DOHH2 (cell line): ENCODE results near the gene VSIG10L.

ENCODE experiments used
- H3F3A ChIP-seq: fragments of 200-600 bp; sonication (generic), shearing (Covaris generic); 2 replicates; pipeline ENCODE4 v1.6.0; 2016; ENCODE audit warnings: antibody characterized with exemption, mild to moderate bottlenecking; ENCODE audit not compliant: control insufficient read depth, insufficient read depth
- H3K27ac ChIP-seq: fragments of 200-600 bp; sonication (generic); 2 replicates; pipeline ENCODE4 v1.5.1; 2014; ENCODE audit warnings: low read depth, mild to moderate bottlenecking, low read length, moderate library complexity
- H3K27me3 ChIP-seq: fragments of 200-600 bp; sonication (generic); 2 replicates; pipeline ENCODE4 v1.6.1; 2014; ENCODE audit warnings: mild to moderate bottlenecking, low read length, mixed read lengths; ENCODE audit not compliant: control insufficient read depth
- H3K36me3 ChIP-seq: fragments of 200-600 bp; sonication (generic); 2 replicates; pipeline ENCODE4 v1.6.1; 2014; ENCODE audit warnings: mild to moderate bottlenecking, low read length, moderate library complexity, mixed read lengths; ENCODE audit not compliant: control insufficient read depth
- H3K4me1 ChIP-seq: fragments of 200-600 bp; sonication (generic); 2 replicates; pipeline ENCODE4 v1.6.1; 2014; ENCODE audit warnings: mild to moderate bottlenecking, low read length, mixed read lengths; ENCODE audit not compliant: control insufficient read depth
- H3K4me2 ChIP-seq: fragments of 200-600 bp; sonication (generic); 2 replicates; pipeline ENCODE4 v1.6.0; 2014; ENCODE audit warnings: mild to moderate bottlenecking, low read length, moderate library complexity
- H3K4me3 ChIP-seq: fragments of 200-600 bp; sonication (generic); 2 replicates; pipeline ENCODE4 v1.5.1; 2014; ENCODE audit warnings: mild to moderate bottlenecking, low read length, mixed read lengths
- H3K79me2 ChIP-seq: fragments of 200-600 bp; sonication (generic); 2 replicates; pipeline ENCODE4 v1.6.1; 2014; ENCODE audit warnings: mild to moderate bottlenecking, low read length, mixed read lengths; ENCODE audit not compliant: control insufficient read depth
- H3K9me2 ChIP-seq: fragments of 200-600 bp; sonication (generic); replicated peaks from 2 replicates; pipeline ENCODE4 v1.6.1; 2014; ENCODE audit warnings: mild to moderate bottlenecking, low read length, mixed read lengths; ENCODE audit not compliant: control insufficient read depth
- H3K9me3 ChIP-seq: fragments of 200-600 bp; sonication (generic); 2 replicates; pipeline ENCODE4 v1.6.1; 2014; ENCODE audit warnings: antibody characterized with exemption, low read length, mixed read lengths; ENCODE audit not compliant: control insufficient read depth, insufficient read depth
- H4K20me1 ChIP-seq: fragments of 200-600 bp; sonication (generic); 2 replicates; pipeline ENCODE4 v1.6.0; 2014; ENCODE audit warnings: low read depth, mild to moderate bottlenecking, antibody characterized with exemption, low read length, moderate library complexity; ENCODE audit not compliant: control insufficient read depth, insufficient read depth
- CTCF ChIP-seq: fragments of 200-600 bp; sonication (generic); IDR thresholded peaks from one replicate; pipeline ENCODE4 v1.5.1; 2014; ENCODE audit warnings: antibody characterized with exemption, mild to moderate bottlenecking, low read depth, low read length; ENCODE audit not compliant: poor library complexity, severe bottlenecking
- EZH2phosphoT487 ChIP-seq: fragments of 200-600 bp; sonication (generic); IDR thresholded peaks from 2 replicates; pipeline ENCODE4 v1.6.1; 2017; ENCODE audit warnings: borderline replicate concordance, mild to moderate bottlenecking, antibody characterized with exemption, low read length, moderate library complexity, mixed read lengths

The VSIG10L gene

DNA sequence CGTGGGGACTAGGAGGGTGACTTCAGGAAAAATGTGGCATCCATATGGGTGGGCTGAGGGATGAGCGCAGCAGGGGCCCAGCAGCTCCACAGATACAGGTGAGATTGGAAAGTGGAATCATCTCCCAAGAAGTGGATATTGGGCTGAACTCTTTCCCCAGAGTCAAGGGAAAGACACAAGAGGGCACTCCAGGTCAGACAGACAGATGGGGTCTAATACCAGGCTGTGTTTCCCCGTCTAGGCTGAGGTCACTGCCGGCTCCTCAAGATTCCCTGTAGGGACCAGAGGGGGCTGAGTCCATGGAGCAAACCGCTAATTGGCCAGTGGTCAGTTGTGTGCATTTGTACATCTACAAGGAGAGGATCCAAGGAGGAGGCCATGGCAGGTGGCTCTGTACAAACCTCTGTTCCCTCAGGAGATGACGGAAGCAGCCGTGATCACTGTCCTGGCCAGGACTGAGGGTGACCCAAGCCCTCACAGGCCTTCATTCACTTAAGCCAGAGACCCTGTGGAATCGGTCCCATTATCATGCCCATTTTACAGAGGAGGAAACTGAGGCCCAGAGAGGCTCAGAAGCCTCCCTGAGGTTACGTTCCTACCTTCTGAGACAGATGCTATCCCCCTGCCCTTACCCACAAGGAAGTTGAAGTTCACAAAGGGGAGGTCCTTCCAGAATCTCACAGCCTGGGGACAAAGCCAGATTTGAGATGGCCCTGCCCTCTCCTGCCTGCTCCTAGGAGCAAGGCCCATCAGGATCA, 45.4 kb downstream of the VSIG10L start:
- TF ChIP-seq CTCF (no peak), EZH2phosphoT487 (no peak)
- H3K36me3 ChIP-seq, result no peaks in the 10 kb centered on the region
- H3K9me3 ChIP-seq, result no peaks in the 10 kb centered on the region
- H3K27ac ChIP-seq, result no peak overlapping the region
- H3F3A ChIP-seq, result no peaks in the 10 kb centered on the region
- H3K9me2 ChIP-seq, result no peaks in the 10 kb centered on the region
- H3K4me3 ChIP-seq, result no peak overlapping the region
- H3K4me1 ChIP-seq, result no peaks in the 10 kb centered on the region
- H3K79me2 ChIP-seq, result no peaks in the 10 kb centered on the region
- no peak overlapping the region for H3K4me2 ChIP-seq
- no peaks in the 10 kb centered on the region; the same call in 1 of the 2 replicates for H3K27me3 ChIP-seq
- no peaks in the 10 kb centered on the region for H4K20me1 ChIP-seq

DNA sequence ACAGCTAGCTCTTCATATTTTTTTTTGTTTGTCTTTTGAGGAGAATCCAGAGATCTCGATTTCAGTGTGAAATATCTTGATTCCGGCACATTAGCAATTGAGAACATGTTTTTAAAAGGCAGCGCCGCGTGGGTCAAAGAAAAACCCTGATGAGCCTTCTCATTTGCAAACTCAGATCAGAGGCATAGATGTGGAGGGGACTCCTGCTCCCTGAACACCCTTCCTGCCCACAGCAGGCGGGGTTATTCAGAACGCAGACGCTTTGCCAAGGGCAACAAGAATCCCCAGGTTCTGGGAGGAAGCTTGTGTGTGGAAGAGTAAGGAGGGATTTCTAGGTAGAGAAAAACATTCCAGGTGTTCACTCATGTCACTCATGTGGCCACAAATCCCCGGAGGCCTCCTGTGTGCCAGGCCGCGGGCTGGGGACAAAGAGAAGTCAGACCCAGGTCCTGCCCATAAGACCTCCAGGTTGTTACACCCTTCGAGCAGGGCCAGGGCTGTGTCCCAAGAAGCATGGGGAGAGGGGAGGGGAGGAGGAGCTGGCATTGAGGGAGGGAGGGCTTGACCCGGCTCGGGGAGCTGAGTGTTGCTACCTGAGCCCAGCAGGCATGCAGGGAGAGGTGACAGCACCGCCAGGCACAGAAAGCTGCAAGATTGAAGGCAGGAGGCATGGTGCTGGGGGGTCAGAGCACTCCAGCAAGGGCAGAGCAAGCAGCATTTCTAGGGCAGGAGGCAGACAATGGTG, 46.4 kb downstream of the VSIG10L start:
- Histone ChIP-seq H3K4me2 (no peak overlapping the region), H3K79me2 (no peaks in the 10 kb centered on the region)

DNA sequence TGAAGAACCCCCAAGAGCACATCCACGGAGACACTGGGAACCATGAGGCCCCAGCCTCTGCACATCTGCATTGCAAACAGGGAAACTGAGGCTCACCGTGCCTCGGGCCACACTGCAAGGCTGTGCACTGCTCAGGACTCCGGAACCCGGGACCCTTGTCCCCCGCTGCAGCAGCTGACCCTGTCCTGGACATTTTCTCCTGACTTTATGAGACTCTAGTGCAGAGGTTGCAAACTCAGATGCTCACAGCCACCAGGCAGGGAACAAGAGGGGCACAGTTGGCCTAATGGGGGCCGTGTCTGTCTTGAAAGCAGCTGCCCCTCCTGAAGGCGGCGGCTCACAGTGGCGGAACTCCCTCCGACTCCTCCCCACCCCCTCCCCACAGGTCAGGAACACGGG, 47.0 kb downstream of the VSIG10L start:
- Histone ChIP-seq H3F3A (no peaks in the 10 kb centered on the region), H3K4me3 (no peak overlapping the region), H3K4me2 (no peak overlapping the region), H3K4me1 (no peaks in the 10 kb centered on the region), H3K27me3 (no peaks in the 10 kb centered on the region; the same call in 1 of the 2 replicates), H3K79me2 (no peaks in the 10 kb centered on the region), H3K9me2 (no peaks in the 10 kb centered on the region), H3K27ac (no peak overlapping the region), H3K9me3 (no peaks in the 10 kb centered on the region), H3K36me3 (no peaks in the 10 kb centered on the region), H4K20me1 (no peaks in the 10 kb centered on the region)
- no peak for TF ChIP-seq CTCF
- TF ChIP-seq EZH2phosphoT487, result no peak

More for the DNA sequence above, 46.4 kb downstream of the VSIG10L start:
- H3F3A ChIP-seq, result no peaks in the 10 kb centered on the region
- no peaks in the 10 kb centered on the region for H3K4me1 ChIP-seq
- no peaks in the 10 kb centered on the region for H3K36me3 ChIP-seq
- H3K4me3 ChIP-seq, result no peak overlapping the region
- no peaks in the 10 kb centered on the region for H3K9me2 ChIP-seq
- TF ChIP-seq EZH2phosphoT487, result no peak
- TF ChIP-seq CTCF, result no peak
- no peaks in the 10 kb centered on the region for H4K20me1 ChIP-seq
- H3K9me3 ChIP-seq, result no peaks in the 10 kb centered on the region
- H3K27me3 ChIP-seq, result no peaks in the 10 kb centered on the region; the same call in 1 of the 2 replicates
- H3K27ac ChIP-seq, result no peak overlapping the region
